A204.1 (cell line): ENCODE results near the gene TJP2.
"Not testable (repeated sequence)": the region's sequence is repeated elsewhere in the genome, so short reads cannot be mapped to it uniquely, and the experiment has no call there.

Experiments used
- FAIRE-seq: peaks from 2 replicates; lab custom pipeline; 2012; peaks lifted over from hg19 to GRCh38; lab: Jason Lieb, UNC

TJP2 gene

GRCh38 chr9:69158471-69158870, 15.6 kb upstream of the TJP2 start:
- no peak for FAIRE-seq

GRCh38 chr9:69164573-69164972, 9.5 kb upstream of the TJP2 start:
- FAIRE-seq = not testable (repeated sequence)

- FAIRE-seq = no peak
These were observed 8.5 kb upstream of the TJP2 start for GRCh38 chr9:69165581-69165980.

- no peak for FAIRE-seq
These were observed 5.3 kb upstream of the TJP2 start for GRCh38 chr9:69168709-69169217.

GRCh38 chr9:69170231-69170630, 3.8 kb upstream of the TJP2 start:
- no peak for FAIRE-seq

GRCh38 chr9:69171049-69171448, 3.0 kb upstream of the TJP2 start:
- no peak for FAIRE-seq

GRCh38 chr9:69171517-69171916, 2.6 kb upstream of the TJP2 start:
- FAIRE-seq = no peak

GRCh38 chr9:69172895-69173294, 1.2 kb upstream of the TJP2 start:
- FAIRE-seq = no peak

GRCh38 chr9:69173497-69173890, 583 bp upstream of the TJP2 start:
- no peak for FAIRE-seq

GRCh38 chr9:69174616-69175463, 763 bp downstream of the TJP2 start:
- no peak for FAIRE-seq

GRCh38 chr9:69175486-69175885, 1.4 kb downstream of the TJP2 start:
- FAIRE-seq = no peak

GRCh38 chr9:69176471-69177171, 2.5 kb downstream of the TJP2 start:
- FAIRE-seq = no peak

GRCh38 chr9:69178583-69179011, 4.5 kb downstream of the TJP2 start:
- no peak for FAIRE-seq

- FAIRE-seq = no peak
These were observed 5.0 kb downstream of the TJP2 start for GRCh38 chr9:69179037-69179436.

- no peak for FAIRE-seq
These were observed 6.1 kb downstream of the TJP2 start for GRCh38 chr9:69180200-69180599.

GRCh38 chr9:69180670-69181069, 6.6 kb downstream of the TJP2 start:
- FAIRE-seq = no peak

- no peak for FAIRE-seq
These were observed 7.9 kb downstream of the TJP2 start for GRCh38 chr9:69181908-69182353.

GRCh38 chr9:69184266-69184665, 10.2 kb downstream of the TJP2 start:
- FAIRE-seq = no peak

- no peak for FAIRE-seq
These were observed 12.9 kb downstream of the TJP2 start for GRCh38 chr9:69186841-69187611.

GRCh38 chr9:69188975-69189374, 14.9 kb downstream of the TJP2 start:
- FAIRE-seq = no peak

- no peak for FAIRE-seq
These were observed 16.2 kb downstream of the TJP2 start for GRCh38 chr9:69190086-69190862.

- no peak for FAIRE-seq
These were observed 16.7 kb downstream of the TJP2 start for GRCh38 chr9:69190863-69191181.
